ENCODE measurements around the gene MACF1. TPM values are rescaled to one million over a fixed set of nuclear protein-coding genes. Genes with fewer than 3 reads are reported as not detected.

Gene MACF1
- total and polyA plus RNA-seq, 8 donors = 358 to 484 (median 440) TPM

- no peak for DNase-seq
- Histone ChIP-seq H3K36me3 (peaks cover 0 to 84% of the 10 kb centered on the region in 2 donors), H3K4me1 (peaks cover 8 to 44% of the 10 kb centered on the region in 2 donors), H3K27me3 (no peaks in the 10 kb centered on the region), H3K4me3 (no peak overlapping the region), H3K27ac (no peak overlapping the region), H3K9me3 (no peaks in the 10 kb centered on the region)
- no peak for TF ChIP-seq CTCF (IDR thresholded peaks at IDR 0.05)
- intact Hi-C loops (cut with DNase I) = no loop called here
- ATAC-seq = no peak
These were observed 182.5 kb downstream of the MACF1 start for GRCh38 chr1:39386997-39387396.

- no peak for TF ChIP-seq CTCF (IDR thresholded peaks at IDR 0.05)
- intact Hi-C loops (cut with DNase I) = no loop called here
- ATAC-seq = peak; percentile 44
- no peak overlapping the region for H3K4me3 ChIP-seq
- no peaks in the 10 kb centered on the region for H3K27me3 ChIP-seq
- DNase-seq = no peak
- H3K4me1 ChIP-seq = peaks cover 11 to 48% of the 10 kb centered on the region in 2 donors
- H3K9me3 ChIP-seq = no peaks in the 10 kb centered on the region
- H3K36me3 ChIP-seq = peaks cover 0 to 80% of the 10 kb centered on the region in 2 donors
- H3K27ac ChIP-seq = no peak overlapping the region
These were observed 183.0 kb downstream of the MACF1 start for GRCh38 chr1:39387452-39387851.

- ATAC-seq (peak; percentile 43), DNase-seq (peak in 1 of 4 donors; percentile 57)
- Histone ChIP-seq H3K27me3 (no peaks in the 10 kb centered on the region), H3K27ac (peak overlapping the region; percentile 24 to 69), H3K36me3 (peaks cover 0 to 40% of the 10 kb centered on the region in 2 donors), H3K9me3 (no peaks in the 10 kb centered on the region), H3K4me3 (no peak overlapping the region), H3K4me1 (peaks cover 39 to 70% of the 10 kb centered on the region in 2 donors)
- no peak for TF ChIP-seq CTCF (IDR thresholded peaks at IDR 0.05)
- intact Hi-C loops (cut with DNase I) = no loop called here
These were observed 187.5 kb downstream of the MACF1 start for GRCh38 chr1:39391691-39392679.

- Histone ChIP-seq H3K9me3 (no peaks in the 10 kb centered on the region), H3K36me3 (peaks cover 0 to 30% of the 10 kb centered on the region in 2 donors), H3K4me3 (no peak overlapping the region), H3K4me1 (peaks cover 46 to 74% of the 10 kb centered on the region in 2 donors), H3K27me3 (no peaks in the 10 kb centered on the region), H3K27ac (peak overlapping the region; percentile 24 to 69)
- intact Hi-C loops (cut with DNase I) = no loop called here
- TF ChIP-seq CTCF (IDR thresholded peaks at IDR 0.05) = no peak
- DNase-seq (no peak), ATAC-seq (no peak)
These were observed 188.5 kb downstream of the MACF1 start for GRCh38 chr1:39392851-39393573.

GRCh38 chr1:39393645-39394044, 189.2 kb downstream of the MACF1 start:
- Histone ChIP-seq H3K4me1 (peaks cover 52 to 80% of the 10 kb centered on the region in 2 donors), H3K27me3 (no peaks in the 10 kb centered on the region), H3K9me3 (no peaks in the 10 kb centered on the region), H3K36me3 (peaks cover 0 to 24% of the 10 kb centered on the region in 2 donors), H3K4me3 (no peak overlapping the region), H3K27ac (peak overlapping the region in 1 of 2 donors; percentile 70)
- intact Hi-C loops (cut with DNase I) = no loop called here
- ATAC-seq = no peak
- no peak for TF ChIP-seq CTCF (IDR thresholded peaks at IDR 0.05)
- no peak for DNase-seq

All from left lung (tissue), 10 donors.